GM12872 (cell line): ENCODE measurements around the gene OR13J1.

ENCODE experiments used
- CTCF ChIP-seq: IDR thresholded peaks from 3 replicates; pipeline ENCODE4 v1.5.1; 2011; ENCODE audit warnings: low read depth, mild to moderate bottlenecking, low read length, moderate library complexity; ENCODE audit not compliant: insufficient read depth

Gene OR13J1

GRCh38 chr9:35820076-35820475 lies 50.1 kb downstream of the OR13J1 start:
- no peak for TF ChIP-seq CTCF
